RWPE2 (cell line): Measurements from ENCODE around the gene RHOT2.
"Not testable (repeated sequence)": the region's sequence is repeated elsewhere in the genome, so short reads cannot be mapped to it uniquely, and the experiment has no call there.

Source experiments
- ATAC-seq: fragments of 200-7000 bp; cut with Tn5 transposase; 3 replicates; pipeline ENCODE4 v1.9.1; 2021; ENCODE audit warnings: low read depth
- DNase-seq: peaks from one replicate; pipeline ENCODE4 v3.0.0-alpha.2; 2020; ENCODE audit warnings: low spot score
- H3K27ac ChIP-seq: fragments of 450-650 bp; 2 replicates; pipeline ENCODE4 v1.5.1; 2017; ENCODE audit warnings: mild to moderate bottlenecking; ENCODE audit not compliant: poor library complexity, severe bottlenecking
- H3K27me3 ChIP-seq: fragments of 250-450 bp; sonication (Bioruptor Pico); 2 replicates; pipeline ENCODE4 v1.5.1; 2021; ENCODE audit warnings: mild to moderate bottlenecking, moderate library complexity; ENCODE audit not compliant: insufficient read depth, poor library complexity, severe bottlenecking
- H3K36me3 ChIP-seq: fragments of 250-450 bp; sonication (Bioruptor Pico); 2 replicates; pipeline ENCODE4 v1.5.1; 2020; ENCODE audit warnings: low read depth, mild to moderate bottlenecking, moderate library complexity
- H3K4me1 ChIP-seq: fragments of 250-450 bp; sonication (Bioruptor Pico); 2 replicates; pipeline ENCODE4 v1.5.1; 2021; ENCODE audit warnings: mild to moderate bottlenecking, moderate library complexity; ENCODE audit not compliant: insufficient read depth, poor library complexity, severe bottlenecking
- H3K4me3 ChIP-seq: fragments of 250-450 bp; sonication (Bioruptor Pico); 2 replicates; pipeline ENCODE4 v1.5.1; 2021; ENCODE audit warnings: mild to moderate bottlenecking, moderate library complexity; ENCODE audit not compliant: severe bottlenecking
- H3K9me3 ChIP-seq: fragments of 250-450 bp; sonication (Bioruptor Pico); 2 replicates; pipeline ENCODE4 v1.5.1; 2021; ENCODE audit warnings: mild to moderate bottlenecking, moderate library complexity; ENCODE audit not compliant: severe bottlenecking
- CTCF ChIP-seq: fragments of 450-650 bp; IDR thresholded peaks from one replicate; pipeline ENCODE4 v1.5.1; 2017; ENCODE audit warnings: mild to moderate bottlenecking, moderate library complexity; ENCODE audit not compliant: poor library complexity, severe bottlenecking

RHOT2 gene

GRCh38 chr16:712740-713250 is 44.9 kb downstream of the RHOT2 start:
- peak; percentile 57 for ATAC-seq
- H3K9me3 ChIP-seq, DNase-seq, H3K36me3 ChIP-seq, H3K4me3 ChIP-seq, H3K27me3 ChIP-seq: not testable (repeated sequence)
- peak; percentile 77 for TF ChIP-seq CTCF
- H3K27ac ChIP-seq, result peak overlapping the region; percentile 84
- peaks cover 15% of the 10 kb centered on the region for H3K4me1 ChIP-seq

- no peak for DNase-seq
- peak overlapping the region; percentile 84 for H3K27ac ChIP-seq
- no peak for TF ChIP-seq CTCF
- peak overlapping the region; percentile 80 for H3K4me3 ChIP-seq
- H3K4me1 ChIP-seq, result peaks cover 15% of the 10 kb centered on the region
- H3K36me3 ChIP-seq, result peaks cover 7% of the 10 kb centered on the region; the same call in 1 of the 2 replicates
- H3K9me3 ChIP-seq, result no peaks in the 10 kb centered on the region
- peak; percentile 11; the same call in 1 of the 3 replicates for ATAC-seq
- H3K27me3 ChIP-seq, result no peaks in the 10 kb centered on the region
Measured at GRCh38 chr16:714079-714478, 46.1 kb downstream of the RHOT2 start.

GRCh38 chr16:714558-715476 is 46.9 kb downstream of the RHOT2 start, which contains the start of gene METRN:
TSS of gene METRN (plus strand) at chr16:715118. CDS start at chr16:715290, 172 bp downstream.
- Histone ChIP-seq H3K27me3 (no peaks in the 10 kb centered on the region), H3K4me1 (peaks cover 15% of the 10 kb centered on the region), H3K4me3 (peak within 1 kb of the TSS; percentile 80), H3K27ac (peak within 1 kb of the TSS; percentile 84), H3K9me3 (no peaks in the 10 kb centered on the region), H3K36me3 (peaks cover 7% of the 10 kb centered on the region; the same call in 1 of the 2 replicates)
- TF ChIP-seq CTCF, result no peak
- DNase-seq (peak; percentile 95), ATAC-seq (peak; percentile 56)

- Histone ChIP-seq H3K36me3 (peaks cover 7% of the 10 kb centered on the region; the same call in 1 of the 2 replicates), H3K4me1 (peaks cover 18% of the 10 kb centered on the region), H3K4me3 (peak overlapping the region; percentile 80), H3K27ac (peak overlapping the region; percentile 84), H3K27me3 (no peaks in the 10 kb centered on the region), H3K9me3 (no peaks in the 10 kb centered on the region)
- peak; percentile 67 for TF ChIP-seq CTCF
- ATAC-seq (no peak), DNase-seq (no peak)
Measured at GRCh38 chr16:715477-716199, 47.7 kb downstream of the RHOT2 start.
